ENCODE results near the gene CRADD.

- no peak for TF ChIP-seq CTCF (conservative IDR thresholded peaks at IDR 0.05 in 1 of 2, IDR thresholded peaks at IDR 0.05 in 1 of 2; ENCODE audit: extremely low read depth in 1 of 2, insufficient read depth in 1 of 2, low read depth in 1 of 2, low read length in 2 of 2)
- TF ChIP-seq EZH2 (IDR thresholded peaks at IDR 0.05; ENCODE audit: borderline replicate concordance, low read length), result no peak
Observed at GRCh38 chr12:93883436-93884154, 206.4 kb downstream of the CRADD start.

Data from mammary epithelial cell (primary cell).